GM19238 (cell line): ENCODE data around the gene ENO3.
"Not testable (repeated sequence)": the region's sequence is repeated elsewhere in the genome, so short reads cannot be mapped to it uniquely, and the experiment has no call there.

Experiments used
- DNase-seq: peaks from one replicate; pipeline ENCODE4 v3.0.0; 2011; ENCODE audit warnings: low spot score; ENCODE audit not compliant: insufficient read length

The ENO3 gene

GRCh38 chr17:4950746-4951204 lies at the start of gene ENO3:
ENO3 (plus strand) TSS chr17:4951119; CDS start chr17:4951830, 711 bp downstream.
- DNase-seq: no peak

- DNase-seq: no peak
These were observed 49.1 kb upstream of the ENO3 start for GRCh38 chr17:4901648-4902344.

- DNase-seq: no peak
These were observed 48.4 kb upstream of the ENO3 start for GRCh38 chr17:4902540-4902939.

- no peak for DNase-seq
These were observed 47.7 kb upstream of the ENO3 start, which contains the start of gene CHRNE for GRCh38 chr17:4903051-4903818. CHRNE (minus strand) TSS chr17:4903098; CDS start chr17:4903063, 35 bp downstream.

GRCh38 chr17:4906642-4907041 lies 44.3 kb upstream of the ENO3 start:
- DNase-seq: not testable (repeated sequence)

- no peak for DNase-seq
These were observed 42.6 kb upstream of the ENO3 start for GRCh38 chr17:4908301-4908700.

GRCh38 chr17:4908711-4909496 lies 42.0 kb upstream of the ENO3 start:
- DNase-seq: peak; percentile 63

GRCh38 chr17:4913994-4914393 lies 36.9 kb upstream of the ENO3 start:
- no peak for DNase-seq

GRCh38 chr17:4914551-4914950 lies 36.4 kb upstream of the ENO3 start:
- not testable (repeated sequence) for DNase-seq

GRCh38 chr17:4919511-4920047 lies 31.3 kb upstream of the ENO3 start:
- DNase-seq: no peak

- no peak for DNase-seq
These were observed 30.4 kb upstream of the ENO3 start for GRCh38 chr17:4920351-4921048.

GRCh38 chr17:4921320-4921719 lies 29.6 kb upstream of the ENO3 start:
- no peak for DNase-seq

- DNase-seq: not testable (repeated sequence)
These were observed 24.2 kb upstream of the ENO3 start for GRCh38 chr17:4926577-4927335.

GRCh38 chr17:4928881-4929280 lies 22.0 kb upstream of the ENO3 start:
- DNase-seq: no peak

- peak; percentile 28 for DNase-seq
These were observed 19.0 kb upstream of the ENO3 start, which contains the start of gene GP1BA for GRCh38 chr17:4931963-4932362. GP1BA (plus strand) TSS chr17:4932277; CDS start chr17:4932605, 328 bp downstream.

- no peak for DNase-seq
These were observed 18.2 kb upstream of the ENO3 start for GRCh38 chr17:4932756-4933155.

- no peak for DNase-seq
These were observed 17.3 kb upstream of the ENO3 start for GRCh38 chr17:4933646-4934045.

- DNase-seq: peak; percentile 42
These were observed 16.5 kb upstream of the ENO3 start for GRCh38 chr17:4934173-4934979.

- DNase-seq: no peak
These were observed 15.3 kb upstream of the ENO3 start for GRCh38 chr17:4935650-4936049.
